ENCODE data around the gene SH2D3A.
A peak's percentile ranks its signal among the peaks of the same experiment; 100 is the strongest.
"Not testable (repeated sequence)": the region's sequence is repeated elsewhere in the genome, so short reads cannot be mapped to it uniquely, and the experiment has no call there.

The SH2D3A gene

DNA sequence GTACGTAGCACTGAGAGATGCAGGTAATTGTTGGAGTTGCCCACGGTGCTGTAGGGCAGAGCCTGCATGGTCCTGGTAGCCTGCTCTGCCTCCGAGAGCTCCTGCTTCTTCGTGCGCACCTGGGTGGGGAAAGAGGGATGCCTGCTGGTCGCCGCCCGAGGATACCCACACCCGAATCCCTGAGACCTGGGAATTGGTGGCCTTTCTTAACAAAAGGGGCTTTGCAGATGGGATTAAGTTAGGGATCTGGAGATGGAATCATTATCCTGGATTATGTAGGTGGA is 56.2 kb downstream of the SH2D3A start:
- Histone ChIP-seq H3K9me2 (ENCODE audit: low read depth, low read length) (no peaks in the 10 kb centered on the region), H3F3A (ENCODE audit: insufficient read depth, low read length) (no peaks in the 10 kb centered on the region), H4K20me1 (ENCODE audit: insufficient read depth, low read length) (no peaks in the 10 kb centered on the region), H3K4me2 (ENCODE audit: low read length) (no peak overlapping the region), H3K27ac (ENCODE audit: low read depth, low read length, poor library complexity, severe bottlenecking) (no peak overlapping the region), H3K4me3 (ENCODE audit: low read depth, low read length, poor library complexity, severe bottlenecking) (no peak overlapping the region), H3K9ac (ENCODE audit: low read length) (no peak overlapping the region), H2AFZ (ENCODE audit: low read length) (no peak overlapping the region), H3K9me3 (ENCODE audit: low read length) (no peaks in the 10 kb centered on the region), H3K27me3 (ENCODE audit: insufficient read depth, low read length) (no peaks in the 10 kb centered on the region; the same call in 1 of the 2 replicates), H3K36me3 (ENCODE audit: insufficient read depth, low read length) (no peaks in the 10 kb centered on the region), H3K4me1 (ENCODE audit: insufficient read depth, low read length, severe bottlenecking) (no peaks in the 10 kb centered on the region), H3K79me2 (ENCODE audit: insufficient read depth, low read length) (no peaks in the 10 kb centered on the region)
- TF ChIP-seq EZH2 (IDR thresholded peaks at IDR 0.05; ENCODE audit: borderline replicate concordance, low read length) = no peak
- TF ChIP-seq, protein P1, sequence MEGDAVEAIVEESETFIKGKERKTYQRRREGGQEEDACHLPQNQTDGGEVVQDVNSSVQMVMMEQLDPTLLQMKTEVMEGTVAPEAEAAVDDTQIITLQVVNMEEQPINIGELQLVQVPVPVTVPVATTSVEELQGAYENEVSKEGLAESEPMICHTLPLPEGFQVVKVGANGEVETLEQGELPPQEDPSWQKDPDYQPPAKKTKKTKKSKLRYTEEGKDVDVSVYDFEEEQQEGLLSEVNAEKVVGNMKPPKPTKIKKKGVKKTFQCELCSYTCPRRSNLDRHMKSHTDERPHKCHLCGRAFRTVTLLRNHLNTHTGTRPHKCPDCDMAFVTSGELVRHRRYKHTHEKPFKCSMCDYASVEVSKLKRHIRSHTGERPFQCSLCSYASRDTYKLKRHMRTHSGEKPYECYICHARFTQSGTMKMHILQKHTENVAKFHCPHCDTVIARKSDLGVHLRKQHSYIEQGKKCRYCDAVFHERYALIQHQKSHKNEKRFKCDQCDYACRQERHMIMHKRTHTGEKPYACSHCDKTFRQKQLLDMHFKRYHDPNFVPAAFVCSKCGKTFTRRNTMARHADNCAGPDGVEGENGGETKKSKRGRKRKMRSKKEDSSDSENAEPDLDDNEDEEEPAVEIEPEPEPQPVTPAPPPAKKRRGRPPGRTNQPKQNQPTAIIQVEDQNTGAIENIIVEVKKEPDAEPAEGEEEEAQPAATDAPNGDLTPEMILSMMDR (IDR thresholded peaks at IDR 0.05; ENCODE audit: low read length) = no peak

DNA sequence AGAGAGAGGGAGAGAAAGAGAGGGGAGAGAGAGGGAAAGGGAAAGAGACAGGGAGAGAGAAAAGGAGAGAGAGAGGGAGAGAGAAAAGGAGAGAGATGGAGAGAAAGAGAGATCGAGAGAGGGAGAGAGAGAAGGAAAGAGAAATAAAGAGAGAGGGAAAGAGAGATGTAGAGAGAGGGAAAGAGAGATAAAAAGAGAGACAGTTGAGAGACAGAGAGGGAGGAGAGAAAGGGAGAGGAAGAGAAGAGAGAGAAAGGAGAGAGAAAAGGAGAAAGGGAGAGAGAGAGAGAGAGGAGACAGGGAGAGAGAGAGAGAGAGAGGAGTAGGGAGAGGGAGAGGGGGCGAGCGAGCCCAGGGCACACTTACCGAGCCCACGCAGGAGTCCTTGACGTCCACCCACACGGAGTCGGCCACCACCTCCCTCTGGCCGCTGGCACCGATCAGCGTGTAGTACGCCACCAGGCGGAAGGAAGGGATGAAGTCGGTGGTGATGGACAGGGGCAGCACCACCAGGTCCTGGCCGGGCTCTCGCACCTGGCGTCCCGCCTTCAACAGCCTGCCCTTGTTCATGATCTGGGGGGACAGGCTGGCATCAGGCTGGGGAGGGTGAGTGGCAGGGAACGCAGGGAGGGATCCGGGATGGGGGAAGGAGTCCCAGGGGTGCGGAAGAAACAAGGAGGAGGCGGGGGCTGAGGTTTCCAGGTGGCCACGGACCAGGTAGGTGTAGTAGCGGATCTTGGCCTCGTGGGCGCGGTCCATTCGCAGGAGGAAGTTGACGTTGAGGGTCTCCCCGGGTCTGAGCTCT is 56.8 kb downstream of the SH2D3A start:
- Histone ChIP-seq H3K9me2 (ENCODE audit: low read depth, low read length) (no peaks in the 10 kb centered on the region), H3K9me3 (ENCODE audit: low read length) (no peaks in the 10 kb centered on the region), H2AFZ (ENCODE audit: low read length) (no peak overlapping the region), H3K79me2 (ENCODE audit: insufficient read depth, low read length) (no peaks in the 10 kb centered on the region), H3K4me2 (ENCODE audit: low read length) (no peak overlapping the region), H3K9ac (ENCODE audit: low read length) (no peak overlapping the region), H3K27ac (ENCODE audit: low read depth, low read length, poor library complexity, severe bottlenecking) (no peak overlapping the region), H3F3A (ENCODE audit: insufficient read depth, low read length) (no peaks in the 10 kb centered on the region), H3K27me3 (ENCODE audit: insufficient read depth, low read length) (no peaks in the 10 kb centered on the region; the same call in 1 of the 2 replicates), H3K4me1 (ENCODE audit: insufficient read depth, low read length, severe bottlenecking) (no peaks in the 10 kb centered on the region), H3K36me3 (ENCODE audit: insufficient read depth, low read length) (no peaks in the 10 kb centered on the region), H3K4me3 (ENCODE audit: low read depth, low read length, poor library complexity, severe bottlenecking) (no peak overlapping the region), H4K20me1 (ENCODE audit: insufficient read depth, low read length) (no peaks in the 10 kb centered on the region)
- TF ChIP-seq, protein P1 (IDR thresholded peaks at IDR 0.05; ENCODE audit: low read length) = peak; percentile 12; the same call in 1 of the 2 replicates
- TF ChIP-seq EZH2 (IDR thresholded peaks at IDR 0.05; ENCODE audit: borderline replicate concordance, low read length) = no peak

DNA sequence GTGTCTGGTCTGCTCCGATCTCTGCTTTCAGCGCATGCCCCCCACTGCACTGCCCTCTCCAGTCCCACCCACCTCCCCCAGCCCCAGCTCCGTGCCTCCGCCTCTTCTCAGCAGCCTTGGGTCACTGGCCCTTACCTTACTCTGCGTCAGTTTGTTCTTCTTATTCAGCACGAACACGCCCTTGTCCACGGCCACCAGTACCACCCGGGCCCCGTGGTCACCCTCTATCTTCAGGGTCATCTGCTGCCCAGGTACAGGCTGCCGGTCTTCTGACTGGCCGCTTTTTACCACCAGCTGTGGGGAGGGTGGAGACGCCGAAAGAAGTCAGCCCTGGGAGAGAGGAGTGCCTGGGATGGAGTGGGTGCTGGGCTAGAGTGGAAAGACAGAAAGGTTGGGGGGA is 57.7 kb downstream of the SH2D3A start:
- H3K4me2 ChIP-seq (ENCODE audit: low read length) = no peak overlapping the region
- no peak overlapping the region for H2AFZ ChIP-seq (ENCODE audit: low read length)
- no peaks in the 10 kb centered on the region for H3F3A ChIP-seq (ENCODE audit: insufficient read depth, low read length)
- H3K79me2 ChIP-seq (ENCODE audit: insufficient read depth, low read length) = no peaks in the 10 kb centered on the region
- no peak overlapping the region for H3K4me3 ChIP-seq (ENCODE audit: low read depth, low read length, poor library complexity, severe bottlenecking)
- H3K36me3 ChIP-seq (ENCODE audit: insufficient read depth, low read length) = no peaks in the 10 kb centered on the region
- no peak overlapping the region for H3K9ac ChIP-seq (ENCODE audit: low read length)
- no peaks in the 10 kb centered on the region for H3K4me1 ChIP-seq (ENCODE audit: insufficient read depth, low read length, severe bottlenecking)
- no peak for TF ChIP-seq EZH2 (IDR thresholded peaks at IDR 0.05; ENCODE audit: borderline replicate concordance, low read length)
- TF ChIP-seq, protein P1 (IDR thresholded peaks at IDR 0.05; ENCODE audit: low read length) = no peak
- no peaks in the 10 kb centered on the region for H3K9me3 ChIP-seq (ENCODE audit: low read length)
- no peaks in the 10 kb centered on the region for H3K9me2 ChIP-seq (ENCODE audit: low read depth, low read length)
- H3K27ac ChIP-seq (ENCODE audit: low read depth, low read length, poor library complexity, severe bottlenecking) = no peak overlapping the region
- no peaks in the 10 kb centered on the region for H4K20me1 ChIP-seq (ENCODE audit: insufficient read depth, low read length)
- H3K27me3 ChIP-seq (ENCODE audit: insufficient read depth, low read length) = no peaks in the 10 kb centered on the region; the same call in 1 of the 2 replicates

DNA sequence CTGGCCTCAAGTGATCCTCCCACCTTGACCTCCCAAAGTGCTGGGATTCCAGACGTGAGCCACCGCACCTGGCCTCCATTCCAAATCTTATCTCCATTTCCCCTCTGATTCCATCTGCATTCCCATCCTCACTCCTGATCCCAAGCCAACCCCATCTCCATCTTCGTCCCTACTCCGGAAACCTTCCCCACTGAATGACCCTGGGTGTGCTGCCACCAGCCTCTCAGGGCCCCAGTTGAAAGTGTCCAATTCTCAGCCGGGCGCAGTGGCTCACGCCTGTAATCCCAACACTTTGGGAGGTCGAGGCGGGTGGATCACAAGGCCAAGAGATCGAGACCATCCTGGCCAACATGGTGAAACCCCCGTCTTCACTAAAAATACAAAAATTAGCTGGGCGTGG is 58.3 kb downstream of the SH2D3A start:
- H3K9ac ChIP-seq (ENCODE audit: low read length); H3K4me1 ChIP-seq (ENCODE audit: insufficient read depth, low read length, severe bottlenecking); H3K79me2 ChIP-seq (ENCODE audit: insufficient read depth, low read length); H3K36me3 ChIP-seq (ENCODE audit: insufficient read depth, low read length); H3K27ac ChIP-seq (ENCODE audit: low read depth, low read length, poor library complexity, severe bottlenecking); H3K9me3 ChIP-seq (ENCODE audit: low read length); H4K20me1 ChIP-seq (ENCODE audit: insufficient read depth, low read length); H2AFZ ChIP-seq (ENCODE audit: low read length); H3F3A ChIP-seq (ENCODE audit: insufficient read depth, low read length); H3K27me3 ChIP-seq (ENCODE audit: insufficient read depth, low read length); H3K4me2 ChIP-seq (ENCODE audit: low read length); H3K9me2 ChIP-seq (ENCODE audit: low read depth, low read length); H3K4me3 ChIP-seq (ENCODE audit: low read depth, low read length, poor library complexity, severe bottlenecking): not testable (repeated sequence)
